GM08714 (cell line): ENCODE data around the gene SPDYE6.
"Not testable (repeated sequence)": the region's sequence is repeated elsewhere in the genome, so short reads cannot be mapped to it uniquely, and the experiment has no call there.

Experiments
- H3K4me3 ChIP-seq: fragments of 200-500 bp; sonication (Bioruptor generic); 2 replicates; pipeline ENCODE4 v1.5.1; 2014; ENCODE audit warnings: mild to moderate bottlenecking, low read length, inconsistent platforms
- ZNF274 ChIP-seq: IDR thresholded peaks from 2 replicates; pipeline ENCODE4 v1.6.1; 2012; ENCODE audit warnings: mild to moderate bottlenecking, low read depth, low read length

Gene SPDYE6

DNA sequence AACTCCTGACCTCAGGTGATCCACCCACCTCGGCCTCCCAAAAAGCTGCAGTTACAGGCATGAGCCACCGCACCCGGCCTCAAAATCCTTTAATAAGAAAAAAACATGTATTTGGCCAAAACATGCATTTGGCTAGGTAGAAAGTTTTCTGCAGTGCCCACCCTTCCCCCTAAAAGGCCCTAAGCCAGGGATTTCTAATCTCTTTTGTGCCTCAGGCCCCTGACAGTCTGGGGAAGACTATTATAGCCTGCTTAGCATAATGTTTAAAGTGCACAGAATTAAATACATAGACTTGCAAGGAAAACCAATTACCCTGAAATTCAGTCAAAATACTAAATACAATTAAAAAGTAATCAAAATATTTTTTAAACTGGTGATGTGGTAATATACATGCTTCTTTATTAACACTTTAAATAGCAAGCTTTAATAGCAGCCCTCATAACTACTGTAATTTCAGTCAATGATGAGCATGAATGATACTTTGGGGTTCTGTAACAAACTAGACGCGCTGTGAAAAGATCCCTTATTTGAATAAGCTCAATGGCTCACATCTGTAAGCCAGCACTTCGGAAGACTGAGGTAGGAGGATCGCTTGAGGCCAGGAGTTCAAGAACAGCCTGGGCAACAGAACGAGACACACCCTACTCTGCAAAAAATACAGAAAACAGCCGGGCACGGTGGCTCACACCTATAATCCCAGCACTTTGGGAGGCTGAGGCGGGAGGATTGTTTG lies 29.9 kb downstream of the SPDYE6 start:
- TF ChIP-seq ZNF274, result no peak
- H3K4me3 ChIP-seq, result no peak overlapping the region

- H3K4me3 ChIP-seq, result not testable (repeated sequence)
Measured at GRCh38 chr7:102325106-102325505, 31.1 kb downstream of the SPDYE6 start.

DNA sequence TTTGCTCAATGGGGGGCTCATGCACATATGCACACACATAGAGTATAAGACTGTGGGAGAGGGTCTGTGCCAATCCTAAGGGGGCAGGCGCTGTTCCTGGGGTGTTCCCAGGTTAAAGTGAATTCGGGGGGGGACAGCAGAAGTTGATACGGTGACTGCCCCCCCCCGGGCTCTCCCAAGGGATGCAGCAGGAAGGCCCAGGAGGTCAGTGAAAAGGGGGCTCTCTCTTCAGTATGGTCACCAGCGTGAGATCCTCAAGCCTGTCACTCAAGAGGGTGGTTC lies 32.4 kb downstream of the SPDYE6 start:
- TF ChIP-seq ZNF274, result no peak
- H3K4me3 ChIP-seq, result no peak overlapping the region

GRCh38 chr7:102322202-102322715 lies 34.0 kb downstream of the SPDYE6 start:
- H3K4me3 ChIP-seq, result no peak overlapping the region

GRCh38 chr7:102321351-102322201 lies 34.7 kb downstream of the SPDYE6 start:
- TF ChIP-seq ZNF274, result no peak
- H3K4me3 ChIP-seq, result no peak overlapping the region

More at GRCh38 chr7:102322202-102322715, 34.0 kb downstream of the SPDYE6 start:
- no peak for TF ChIP-seq ZNF274

GRCh38 chr7:102320601-102321350 lies 35.5 kb downstream of the SPDYE6 start:
- no peak for TF ChIP-seq ZNF274
- no peak overlapping the region for H3K4me3 ChIP-seq

- no peak for TF ChIP-seq ZNF274
- H3K4me3 ChIP-seq, result no peak overlapping the region
Measured at GRCh38 chr7:102320181-102320580, 36.1 kb downstream of the SPDYE6 start.

DNA sequence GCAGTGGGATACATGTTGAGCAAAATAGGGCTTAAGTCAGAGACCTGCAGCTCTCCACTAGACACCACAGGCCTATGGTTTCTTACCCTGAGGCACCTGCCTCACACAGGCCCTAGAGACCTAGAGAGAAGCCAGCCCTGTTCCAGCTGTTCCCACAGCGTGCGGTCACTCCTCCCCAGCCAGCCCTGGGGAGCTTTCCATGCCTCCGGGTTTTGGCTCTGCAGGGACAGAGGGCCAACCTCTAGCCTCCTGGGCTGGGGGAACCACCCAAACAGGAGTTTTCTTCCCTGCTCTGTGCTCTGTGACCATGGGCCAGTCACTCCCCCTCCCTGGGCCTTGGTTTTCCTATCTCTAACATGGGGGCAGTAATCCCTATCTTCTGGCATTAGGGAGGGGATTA lies 36.6 kb downstream of the SPDYE6 start:
- H3K4me3 ChIP-seq, result no peak overlapping the region
- TF ChIP-seq ZNF274, result no peak

- no peak for TF ChIP-seq ZNF274
Measured at GRCh38 chr7:102318482-102318971, 37.7 kb downstream of the SPDYE6 start.

GRCh38 chr7:102317231-102318059 lies 38.8 kb downstream of the SPDYE6 start:
- H3K4me3 ChIP-seq, result no peak overlapping the region
- TF ChIP-seq ZNF274, result no peak

More at GRCh38 chr7:102318482-102318971, 37.7 kb downstream of the SPDYE6 start:
- no peak overlapping the region for H3K4me3 ChIP-seq

- no peak overlapping the region for H3K4me3 ChIP-seq
- TF ChIP-seq ZNF274, result no peak
Measured at GRCh38 chr7:102313997-102314780, 42.1 kb downstream of the SPDYE6 start.

DNA sequence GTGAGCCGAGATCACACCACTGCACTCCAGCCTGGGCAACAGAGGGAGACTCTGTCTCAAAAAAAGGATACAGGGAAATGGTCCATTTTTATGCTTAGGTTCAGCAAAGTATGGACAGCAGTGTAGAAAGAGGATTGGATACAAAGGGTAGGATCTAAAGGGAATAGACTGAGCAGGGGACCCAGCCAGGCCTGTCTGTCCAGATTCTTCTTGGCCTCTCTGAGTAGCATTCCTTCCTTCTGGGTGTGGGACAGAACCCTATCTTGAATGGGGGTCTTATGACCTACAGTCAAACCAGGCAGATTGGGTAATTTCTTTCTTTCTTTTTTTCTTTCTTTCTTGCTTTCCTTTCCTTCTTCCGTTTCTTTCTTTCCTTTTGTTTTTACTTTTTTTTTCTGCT lies 43.9 kb downstream of the SPDYE6 start:
- TF ChIP-seq ZNF274, result no peak
- H3K4me3 ChIP-seq, result no peak overlapping the region

DNA sequence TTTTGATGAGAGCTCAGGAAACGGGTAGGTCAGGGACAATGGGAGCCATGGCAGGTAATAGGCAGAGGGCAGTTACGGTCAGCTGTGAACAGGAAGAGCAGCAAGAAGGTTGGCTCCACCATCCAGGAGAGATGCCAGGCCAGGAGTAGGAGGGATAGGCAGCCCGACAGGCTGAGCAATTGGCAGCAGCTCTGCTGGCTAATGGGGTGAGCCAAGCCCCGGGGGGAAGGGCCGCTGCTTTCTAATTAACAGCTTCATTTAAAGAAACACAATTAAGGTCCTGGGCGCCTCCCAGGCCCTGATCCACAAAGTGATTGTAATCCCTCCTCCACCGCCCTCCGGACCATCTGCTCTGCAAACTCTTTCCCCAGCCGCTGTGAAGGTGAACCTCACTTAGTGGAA lies 45.8 kb downstream of the SPDYE6 start:
- H3K4me3 ChIP-seq, result no peak overlapping the region
- TF ChIP-seq ZNF274, result no peak
